ENCODE measurements around the gene SV2C.
"Not testable (repeated sequence)": the region's sequence is repeated elsewhere in the genome, so short reads cannot be mapped to it uniquely, and the experiment has no call there.

Gene SV2C

GRCh38 chr5:76209297-76209696 is 126.1 kb downstream of the SV2C start:
- peak; percentile 11 for DNase-seq

- no peak for DNase-seq
Observed at GRCh38 chr5:76210946-76211345, 127.8 kb downstream of the SV2C start.

GRCh38 chr5:76213858-76214257 is 130.7 kb downstream of the SV2C start:
- no peak for DNase-seq

- no peak for DNase-seq
Observed at GRCh38 chr5:76216748-76217147, 133.6 kb downstream of the SV2C start.

GRCh38 chr5:76219636-76220035 is 136.5 kb downstream of the SV2C start:
- peak; percentile 21 for DNase-seq

GRCh38 chr5:76221311-76221710 is 138.1 kb downstream of the SV2C start:
- peak; percentile 62 for DNase-seq

- DNase-seq = no peak
Observed at GRCh38 chr5:76222318-76222717, 139.1 kb downstream of the SV2C start.

- DNase-seq = no peak
Observed at GRCh38 chr5:76223696-76224095, 140.5 kb downstream of the SV2C start.

- no peak for DNase-seq
Observed at GRCh38 chr5:76224898-76225297, 141.7 kb downstream of the SV2C start.

- peak; percentile 51 for DNase-seq
Observed at GRCh38 chr5:76225336-76225735, 142.2 kb downstream of the SV2C start.

GRCh38 chr5:76229900-76230299 is 146.7 kb downstream of the SV2C start:
- no peak for DNase-seq

- DNase-seq = no peak
Observed at GRCh38 chr5:76230711-76231285, 147.6 kb downstream of the SV2C start.

GRCh38 chr5:76234665-76235064 is 151.5 kb downstream of the SV2C start:
- DNase-seq = no peak

- no peak for DNase-seq
Observed at GRCh38 chr5:76236684-76237083, 153.5 kb downstream of the SV2C start.

- DNase-seq = no peak
Observed at GRCh38 chr5:76240336-76240735, 157.2 kb downstream of the SV2C start.

- not testable (repeated sequence) for DNase-seq
Observed at GRCh38 chr5:76242155-76242554, 159.0 kb downstream of the SV2C start.

- DNase-seq = no peak
Observed at GRCh38 chr5:76245590-76245989, 162.4 kb downstream of the SV2C start.

- DNase-seq = no peak
Observed at GRCh38 chr5:76249621-76250020, 166.4 kb downstream of the SV2C start.

- no peak for DNase-seq
Observed at GRCh38 chr5:76250463-76250862, 167.3 kb downstream of the SV2C start.

- DNase-seq = no peak
Observed at GRCh38 chr5:76251656-76252055, 168.5 kb downstream of the SV2C start.

- no peak for DNase-seq
Observed at GRCh38 chr5:76252437-76252836, 169.3 kb downstream of the SV2C start.

GRCh38 chr5:76256116-76256889 is 173.1 kb downstream of the SV2C start:
- DNase-seq = peak; percentile 88

- no peak for DNase-seq
Observed at GRCh38 chr5:76257225-76257833, 174.1 kb downstream of the SV2C start.

- no peak for DNase-seq
Observed at GRCh38 chr5:76257897-76258296, 174.7 kb downstream of the SV2C start.

Measured in DMS53 (cell line).